Astrocyte of the cerebellum (primary cell): ENCODE measurements around the gene S100PBP.

Source experiments
- DNase-seq: peaks from one replicate; pipeline ENCODE4 v3.0.0-alpha.2; 2011; ENCODE audit warnings: low read depth
- H3K4me3 ChIP-seq: 2 replicates; pipeline ENCODE4 v1.5.1; 2011; ENCODE audit warnings: mild to moderate bottlenecking, low read depth, low read length, moderate library complexity
- CTCF ChIP-seq: IDR thresholded peaks from 2 replicates; pipeline ENCODE4 v1.5.1; 2012; ENCODE audit warnings: low read length, low read depth, moderate library complexity, mild to moderate bottlenecking; ENCODE audit errors: missing control alignments
- in situ Hi-C: cut with HindIII; loops from 2 replicates; pipeline ENCODE4 v1.10.0; 2017; ENCODE audit warnings: low sequenced_read_pairs

The S100PBP gene

GRCh38 chr1:32868806-32869455, 51.5 kb downstream of the S100PBP start:
- in situ Hi-C loops = no loop called here
- no peak for TF ChIP-seq CTCF
- no peak overlapping the region for H3K4me3 ChIP-seq
- no peak for DNase-seq

- in situ Hi-C loops = no loop called here
- no peak for DNase-seq
- peak overlapping the region; percentile 19 for H3K4me3 ChIP-seq
- TF ChIP-seq CTCF = no peak
Measured at GRCh38 chr1:32869923-32870614, 52.6 kb downstream of the S100PBP start.

GRCh38 chr1:32870615-32871363, 53.3 kb downstream of the S100PBP start, which contains the start of gene FNDC5:
Gene FNDC5, minus strand, starts transcription at chr1:32870912.
- no peak for TF ChIP-seq CTCF
- DNase-seq = no peak
- H3K4me3 ChIP-seq = peak within 1 kb of the TSS; percentile 39
- in situ Hi-C loops = no loop called here

GRCh38 chr1:32871364-32872191, 54.1 kb downstream of the S100PBP start:
- in situ Hi-C loops = no loop called here
- peak overlapping the region; percentile 39 for H3K4me3 ChIP-seq

DNA sequence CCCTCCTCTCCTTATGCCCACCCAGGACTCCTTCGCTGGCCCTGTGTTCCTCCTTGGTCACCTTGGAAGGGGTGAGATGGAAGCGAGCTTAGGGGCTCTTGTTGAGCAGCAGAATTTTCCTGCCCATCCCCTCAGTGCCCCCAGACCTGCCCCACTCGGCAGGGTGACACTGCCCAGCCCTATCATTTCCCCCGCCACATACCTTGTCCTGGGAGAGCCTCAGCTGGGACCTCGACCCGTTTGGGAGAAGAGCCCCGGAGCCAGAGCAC, 54.7 kb downstream of the S100PBP start:
- TF ChIP-seq CTCF = no peak
- no peak for DNase-seq
- in situ Hi-C loops = no loop called here
- no peak overlapping the region for H3K4me3 ChIP-seq

More at GRCh38 chr1:32871364-32872191, 54.1 kb downstream of the S100PBP start:
- TF ChIP-seq CTCF = no peak
- DNase-seq = no peak

- no peak for TF ChIP-seq CTCF
- in situ Hi-C loops = no loop called here
- H3K4me3 ChIP-seq = no peak overlapping the region
- no peak for DNase-seq
Measured at GRCh38 chr1:32873484-32873883, 56.0 kb downstream of the S100PBP start.
